ENCODE measurements around the gene F2RL1.

DNA sequence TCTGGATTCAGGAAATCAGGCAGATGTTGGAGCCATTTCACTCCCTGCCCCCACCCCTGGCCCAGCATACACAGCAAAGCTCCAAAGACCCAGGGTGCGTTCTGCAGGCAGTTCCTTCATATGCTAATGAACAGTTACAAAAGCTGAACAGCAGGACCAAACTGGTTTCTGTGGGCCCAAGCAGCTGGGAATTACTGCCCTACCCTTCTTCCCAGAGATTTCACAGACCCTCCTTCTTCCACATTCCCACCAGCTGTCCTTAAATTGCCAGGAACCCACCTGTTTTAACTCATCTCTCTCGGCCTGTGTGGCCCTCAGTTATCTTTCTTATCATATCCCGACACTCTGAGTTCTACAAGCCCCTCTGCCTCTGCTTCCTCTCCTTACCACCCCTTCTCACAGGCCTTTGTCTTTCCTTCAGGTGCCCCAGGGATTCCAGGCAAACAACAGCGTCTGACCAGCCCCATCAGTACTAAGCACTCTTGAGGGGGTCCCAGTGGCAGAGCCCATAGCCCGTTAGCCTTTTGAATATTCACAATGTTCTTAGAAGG, 10.6 kb upstream of the F2RL1 start:
- TF ChIP-seq POLR2AphosphoS5 (IDR thresholded peaks at IDR 0.05; ENCODE audit: low read depth, low read length) (no peak), FOXP2 (optimal IDR thresholded peaks at IDR 0.05; ENCODE audit: borderline replicate concordance, extremely low read depth, extremely low read length, insufficient read depth) (no peak), SIN3A (IDR thresholded peaks at IDR 0.05; ENCODE audit: borderline replicate concordance, insufficient read depth, low read length) (no peak), REST (IDR thresholded peaks at IDR 0.05; ENCODE audit: insufficient read depth in 1 of 2, low read depth in 2 of 2, low read length in 2 of 2) (no peak)
